Measurements from ENCODE around the gene CIDEA. TPM values are rescaled to one million over a fixed set of nuclear protein-coding genes. Genes with fewer than 3 reads are reported as not detected.

CIDEA gene
- total RNA-seq, 4 donors from 2014 or later, result 132 to 584 (median 435) TPM

DNA sequence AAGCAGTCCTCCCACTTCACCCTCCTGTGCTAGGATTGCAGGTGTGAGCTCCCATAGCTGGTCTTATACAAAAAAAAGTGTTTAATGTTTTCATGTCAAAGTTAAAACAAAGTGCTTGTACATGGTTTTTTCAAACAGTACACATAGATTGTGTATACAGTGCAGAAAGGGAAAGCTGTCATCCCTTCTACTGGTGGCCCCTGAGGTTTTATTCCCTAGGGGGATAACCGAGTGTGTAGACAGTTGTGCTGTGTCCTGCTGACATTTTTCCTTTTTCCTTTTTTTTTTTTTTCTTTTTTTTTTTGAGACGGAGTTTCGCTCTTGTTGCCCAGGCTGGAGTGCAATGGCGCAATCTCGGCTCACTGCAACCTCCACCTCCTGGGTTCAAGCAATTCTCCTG, 64.7 kb downstream of the CIDEA start:
- ATAC-seq (ENCODE audit: low FRiP score) (no peak), DNase-seq (ENCODE audit: low spot score) (no peak)
- TF ChIP-seq, protein P1, sequence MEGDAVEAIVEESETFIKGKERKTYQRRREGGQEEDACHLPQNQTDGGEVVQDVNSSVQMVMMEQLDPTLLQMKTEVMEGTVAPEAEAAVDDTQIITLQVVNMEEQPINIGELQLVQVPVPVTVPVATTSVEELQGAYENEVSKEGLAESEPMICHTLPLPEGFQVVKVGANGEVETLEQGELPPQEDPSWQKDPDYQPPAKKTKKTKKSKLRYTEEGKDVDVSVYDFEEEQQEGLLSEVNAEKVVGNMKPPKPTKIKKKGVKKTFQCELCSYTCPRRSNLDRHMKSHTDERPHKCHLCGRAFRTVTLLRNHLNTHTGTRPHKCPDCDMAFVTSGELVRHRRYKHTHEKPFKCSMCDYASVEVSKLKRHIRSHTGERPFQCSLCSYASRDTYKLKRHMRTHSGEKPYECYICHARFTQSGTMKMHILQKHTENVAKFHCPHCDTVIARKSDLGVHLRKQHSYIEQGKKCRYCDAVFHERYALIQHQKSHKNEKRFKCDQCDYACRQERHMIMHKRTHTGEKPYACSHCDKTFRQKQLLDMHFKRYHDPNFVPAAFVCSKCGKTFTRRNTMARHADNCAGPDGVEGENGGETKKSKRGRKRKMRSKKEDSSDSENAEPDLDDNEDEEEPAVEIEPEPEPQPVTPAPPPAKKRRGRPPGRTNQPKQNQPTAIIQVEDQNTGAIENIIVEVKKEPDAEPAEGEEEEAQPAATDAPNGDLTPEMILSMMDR (IDR thresholded peaks at IDR 0.05), result no peak

DNA sequence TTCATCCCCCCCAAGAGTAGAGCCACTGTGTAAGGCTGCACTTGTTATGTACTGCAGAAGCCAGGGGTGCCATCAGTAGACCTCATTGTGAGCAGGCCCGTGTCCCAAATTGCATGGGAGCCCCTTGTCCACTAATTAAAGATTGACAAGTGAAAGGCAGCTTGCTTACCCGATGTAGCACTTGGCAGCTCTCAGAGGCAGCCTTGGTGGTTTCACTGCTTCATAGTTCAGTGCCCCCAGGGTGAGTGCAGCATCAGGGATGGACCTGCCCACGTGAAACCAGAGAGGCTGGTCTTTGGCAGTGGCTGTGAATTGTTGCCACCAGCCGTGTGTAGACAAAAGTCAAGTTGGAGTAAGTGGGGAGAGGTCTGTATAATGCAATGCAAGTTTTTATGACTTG, 67.2 kb downstream of the CIDEA start:
- no peak for DNase-seq (ENCODE audit: low spot score)
- TF ChIP-seq, protein P1 (IDR thresholded peaks at IDR 0.05), result no peak
- ATAC-seq (ENCODE audit: low FRiP score), result no peak

DNA sequence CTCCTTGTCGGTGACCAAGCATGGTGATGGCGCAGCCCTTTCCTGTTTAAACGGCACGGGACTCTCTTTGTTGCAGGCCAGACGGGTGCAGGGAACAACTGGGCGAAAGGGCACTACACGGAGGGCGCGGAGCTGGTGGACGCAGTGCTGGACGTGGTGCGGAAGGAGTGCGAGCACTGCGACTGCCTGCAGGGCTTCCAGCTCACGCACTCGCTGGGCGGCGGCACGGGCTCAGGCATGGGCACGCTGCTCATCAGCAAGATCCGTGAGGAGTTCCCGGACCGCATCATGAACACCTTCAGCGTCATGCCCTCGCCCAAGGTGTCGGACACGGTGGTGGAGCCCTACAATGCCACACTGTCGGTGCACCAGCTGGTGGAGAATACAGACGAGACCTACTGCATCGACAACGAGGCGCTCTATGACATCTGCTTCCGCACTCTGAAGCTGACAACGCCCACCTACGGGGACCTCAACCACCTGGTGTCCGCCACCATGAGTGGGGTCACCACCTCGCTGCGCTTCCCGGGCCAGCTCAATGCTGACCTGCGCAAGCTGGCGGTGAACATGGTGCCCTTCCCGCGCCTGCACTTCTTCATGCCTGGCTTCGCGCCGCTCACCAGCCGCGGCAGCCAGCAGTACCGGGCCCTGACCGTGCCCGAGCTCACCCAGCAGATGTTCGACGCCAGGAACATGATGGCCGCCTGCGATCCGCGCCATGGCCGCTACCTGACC, 71.0 kb downstream of the CIDEA start:
- ATAC-seq (ENCODE audit: low FRiP score), result no peak
- no peak for DNase-seq (ENCODE audit: low spot score)
- TF ChIP-seq, protein P1 (IDR thresholded peaks at IDR 0.05), result no peak

DNA sequence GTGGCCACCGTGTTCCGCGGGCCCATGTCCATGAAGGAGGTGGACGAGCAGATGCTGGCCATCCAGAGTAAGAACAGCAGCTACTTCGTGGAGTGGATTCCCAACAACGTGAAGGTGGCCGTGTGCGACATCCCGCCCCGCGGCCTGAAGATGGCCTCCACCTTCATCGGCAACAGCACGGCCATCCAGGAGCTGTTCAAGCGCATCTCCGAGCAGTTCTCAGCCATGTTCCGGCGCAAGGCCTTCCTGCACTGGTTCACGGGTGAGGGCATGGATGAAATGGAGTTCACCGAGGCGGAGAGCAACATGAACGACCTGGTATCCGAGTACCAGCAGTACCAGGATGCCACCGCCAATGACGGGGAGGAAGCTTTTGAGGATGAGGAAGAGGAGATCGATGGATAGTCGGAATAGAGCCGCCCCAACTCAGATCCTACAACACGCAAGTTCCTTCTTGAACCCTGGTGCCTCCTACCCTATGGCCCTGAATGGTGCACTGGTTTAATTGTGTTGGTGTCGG, 71.6 kb downstream of the CIDEA start:
- ATAC-seq (ENCODE audit: low FRiP score) (no peak), DNase-seq (ENCODE audit: low spot score) (no peak)
- TF ChIP-seq, protein P1 (IDR thresholded peaks at IDR 0.05), result no peak

DNA sequence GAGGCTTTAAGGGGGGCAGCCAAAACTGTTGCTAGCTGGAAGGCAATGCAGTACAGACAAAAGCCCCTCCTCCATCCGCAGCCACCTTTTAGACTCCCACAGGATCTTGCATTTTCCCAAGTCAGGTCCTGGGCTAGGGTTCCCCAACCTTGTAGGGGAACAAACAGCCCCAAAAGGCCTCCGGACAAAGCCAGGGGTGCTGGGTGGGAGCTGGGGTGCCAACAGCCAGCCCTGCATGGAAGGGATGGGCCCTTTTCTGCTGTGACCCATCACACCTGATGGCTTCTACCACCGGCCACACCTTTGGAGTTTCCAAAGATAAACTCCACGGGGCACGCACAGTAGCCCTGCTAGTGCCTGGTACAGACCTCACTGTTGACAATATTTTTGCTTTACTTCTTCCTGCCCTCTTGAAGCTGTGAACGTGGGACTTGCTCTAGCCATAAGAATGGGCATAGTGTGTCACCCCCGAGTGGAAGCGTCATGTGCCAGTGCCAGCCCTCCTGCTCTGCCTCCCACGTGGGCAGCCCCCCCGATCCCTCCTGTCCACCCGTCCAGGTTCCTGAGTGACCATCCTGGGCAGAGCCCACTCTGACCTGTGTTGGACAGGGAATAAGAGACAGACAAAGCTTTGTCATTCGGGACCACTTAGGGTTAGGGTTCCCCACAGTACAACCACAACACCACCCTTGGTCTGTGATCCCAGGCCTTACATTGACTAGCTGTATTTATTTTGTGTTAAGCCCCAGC, 72.7 kb downstream of the CIDEA start:
- TF ChIP-seq, protein P1 (IDR thresholded peaks at IDR 0.05), result no peak
- DNase-seq (ENCODE audit: low spot score), result no peak
- peak; percentile 23 for ATAC-seq (ENCODE audit: low FRiP score)

Small RNA genes lying within 50 kb of the gene (small RNA-seq; reads per million reads assigned to genes)
- not detected for gene RNU6-170P

Other genes starting within 250 kb of the CIDEA start
- gene ANKRD62, start 160.5 kb upstream of the CIDEA start, total RNA-seq, result not detected
- 100 to 1,000 TPM; 316 to 921 (median 720) TPM for gene TUBB6, start 53.9 kb downstream of the CIDEA start, total RNA-seq
- gene AFG3L2, start 122.9 kb downstream of the CIDEA start, total RNA-seq, result 10 to 100 TPM; 36.4 to 64.0 (median 40.1) TPM
- 1 to 10 TPM; 2.6 to 5.4 (median 4.0) TPM for gene PRELID3A, start 153.6 kb downstream of the CIDEA start, total RNA-seq